ENCODE measurements around the gene ADARB2. TPM values are rescaled to one million over a fixed set of nuclear protein-coding genes. Genes with fewer than 3 reads are reported as not detected.

Gene ADARB2
- total RNA-seq, 1 donor from 2014 or later = 1.8 TPM

DNA sequence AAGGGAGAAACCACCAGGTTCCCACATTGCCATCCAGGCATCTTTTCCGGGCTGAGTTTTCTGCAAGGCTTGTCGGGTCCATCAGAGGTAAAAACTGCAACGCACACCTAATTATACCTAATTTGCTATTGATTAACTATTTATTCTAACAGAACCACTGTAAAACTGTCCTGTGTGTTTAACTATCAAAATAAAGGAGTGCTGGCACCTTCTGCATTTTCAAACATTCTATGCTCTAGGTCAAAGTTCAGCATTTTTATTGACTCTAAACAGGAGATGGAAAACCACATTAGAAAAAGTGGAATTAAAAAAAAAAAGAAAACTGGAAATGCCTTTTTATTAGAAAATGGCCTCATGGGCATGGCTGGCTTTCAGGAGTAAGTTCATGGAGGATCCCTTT lies 82.0 kb downstream of the ADARB2 start:
- TF ChIP-seq, protein P1, sequence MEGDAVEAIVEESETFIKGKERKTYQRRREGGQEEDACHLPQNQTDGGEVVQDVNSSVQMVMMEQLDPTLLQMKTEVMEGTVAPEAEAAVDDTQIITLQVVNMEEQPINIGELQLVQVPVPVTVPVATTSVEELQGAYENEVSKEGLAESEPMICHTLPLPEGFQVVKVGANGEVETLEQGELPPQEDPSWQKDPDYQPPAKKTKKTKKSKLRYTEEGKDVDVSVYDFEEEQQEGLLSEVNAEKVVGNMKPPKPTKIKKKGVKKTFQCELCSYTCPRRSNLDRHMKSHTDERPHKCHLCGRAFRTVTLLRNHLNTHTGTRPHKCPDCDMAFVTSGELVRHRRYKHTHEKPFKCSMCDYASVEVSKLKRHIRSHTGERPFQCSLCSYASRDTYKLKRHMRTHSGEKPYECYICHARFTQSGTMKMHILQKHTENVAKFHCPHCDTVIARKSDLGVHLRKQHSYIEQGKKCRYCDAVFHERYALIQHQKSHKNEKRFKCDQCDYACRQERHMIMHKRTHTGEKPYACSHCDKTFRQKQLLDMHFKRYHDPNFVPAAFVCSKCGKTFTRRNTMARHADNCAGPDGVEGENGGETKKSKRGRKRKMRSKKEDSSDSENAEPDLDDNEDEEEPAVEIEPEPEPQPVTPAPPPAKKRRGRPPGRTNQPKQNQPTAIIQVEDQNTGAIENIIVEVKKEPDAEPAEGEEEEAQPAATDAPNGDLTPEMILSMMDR (conservative IDR thresholded peaks at IDR 0.05) = no peak
- peaks cover 32% of the 10 kb centered on the region for H3K4me1 Mint-ChIP-seq
- peaks cover 8% of the 10 kb centered on the region for H3K27me3 Mint-ChIP-seq (ENCODE audit: low read depth)
- DNase-seq (ENCODE audit: low read depth, low spot score) = no peak
- no peak overlapping the region for H3K27ac Mint-ChIP-seq (ENCODE audit: unreplicated experiment)
- no peak overlapping the region for H3K4me3 Mint-ChIP-seq
- no peaks in the 10 kb centered on the region for H3K9me3 Mint-ChIP-seq
- no peaks in the 10 kb centered on the region for H3K36me3 Mint-ChIP-seq (ENCODE audit: low read depth)

DNA sequence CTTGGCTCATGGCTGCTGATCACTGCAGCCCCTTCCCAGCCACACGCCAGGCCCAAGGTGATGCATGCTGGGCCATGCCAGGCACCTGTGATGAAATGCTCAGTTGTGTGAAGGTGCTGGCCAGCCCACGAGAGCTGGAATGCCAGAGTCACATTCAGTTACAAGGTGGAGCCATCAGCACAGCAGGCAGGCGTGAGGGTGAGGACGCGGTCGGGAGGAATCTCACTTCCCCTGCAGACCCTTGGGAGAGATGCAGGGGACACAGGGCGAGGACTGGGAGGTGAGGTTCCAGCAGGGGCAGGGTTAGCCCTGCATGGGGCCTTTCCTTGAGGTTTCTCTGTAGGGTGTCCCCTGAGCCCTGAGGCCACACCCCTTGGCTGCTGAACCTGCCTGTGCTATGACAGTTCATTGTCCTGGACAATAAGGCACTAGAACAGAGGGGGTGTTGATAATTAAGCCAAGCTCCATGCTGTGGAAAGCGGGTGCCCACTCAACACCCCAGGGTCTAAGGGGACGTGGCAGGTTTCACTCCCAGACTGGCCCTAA lies 82.4 kb downstream of the ADARB2 start:
- H3K27ac Mint-ChIP-seq (ENCODE audit: unreplicated experiment) = no peak overlapping the region
- peaks cover 8% of the 10 kb centered on the region for H3K27me3 Mint-ChIP-seq (ENCODE audit: low read depth)
- H3K9me3 Mint-ChIP-seq = no peaks in the 10 kb centered on the region
- no peak overlapping the region for H3K4me3 Mint-ChIP-seq
- peaks cover 30% of the 10 kb centered on the region for H3K4me1 Mint-ChIP-seq
- no peaks in the 10 kb centered on the region for H3K36me3 Mint-ChIP-seq (ENCODE audit: low read depth)
- no peak for DNase-seq (ENCODE audit: low read depth, low spot score)
- TF ChIP-seq, protein P1 (conservative IDR thresholded peaks at IDR 0.05) = no peak

DNA sequence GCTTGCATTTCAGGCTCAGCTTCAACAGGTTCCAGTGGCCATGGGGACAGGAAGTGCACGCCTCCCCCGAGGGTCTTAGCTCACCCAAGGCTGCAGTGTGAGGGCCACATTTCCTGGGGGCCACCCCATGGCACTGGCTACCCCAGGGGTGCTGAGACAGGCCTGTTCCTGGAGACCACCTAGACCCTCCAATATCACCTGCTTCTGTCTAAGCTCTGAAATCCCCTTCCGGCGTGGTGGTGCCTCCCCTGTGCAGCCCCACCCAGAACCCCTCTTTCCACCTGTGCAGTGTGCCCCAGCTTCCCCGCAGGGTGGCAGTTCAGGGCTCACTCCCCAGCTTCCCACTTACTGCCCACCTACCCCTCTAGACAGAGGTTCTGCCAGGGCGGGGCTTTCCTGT lies 83.1 kb downstream of the ADARB2 start:
- Mint-ChIP-seq H3K4me1 (peaks cover 28% of the 10 kb centered on the region), H3K9me3 (no peaks in the 10 kb centered on the region), H3K27ac (ENCODE audit: unreplicated experiment) (no peak overlapping the region), H3K27me3 (ENCODE audit: low read depth) (peaks cover 8% of the 10 kb centered on the region), H3K4me3 (no peak overlapping the region), H3K36me3 (ENCODE audit: low read depth) (no peaks in the 10 kb centered on the region)
- TF ChIP-seq, protein P1 (conservative IDR thresholded peaks at IDR 0.05) = no peak
- DNase-seq (ENCODE audit: low read depth, low spot score) = no peak

DNA sequence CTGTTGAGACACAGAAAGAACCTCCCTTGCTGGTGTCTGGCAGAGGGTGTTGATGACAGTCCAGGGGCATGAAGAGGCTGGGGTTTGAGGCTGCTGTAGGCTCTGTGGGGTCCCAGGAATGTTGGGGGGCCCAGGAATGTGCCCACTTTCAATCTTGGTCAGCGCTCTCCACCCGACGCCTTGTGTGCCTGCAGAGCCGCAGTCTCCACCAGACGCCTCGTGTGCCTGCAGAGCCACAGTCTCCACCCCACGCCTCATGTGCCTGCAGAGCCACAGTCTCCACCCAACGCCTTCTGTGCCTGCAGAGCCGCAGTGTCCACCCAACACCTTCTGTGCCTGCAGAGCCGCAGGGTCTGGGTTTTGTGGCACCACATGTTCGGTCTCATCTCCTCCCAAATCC lies 84.0 kb downstream of the ADARB2 start:
- no peak overlapping the region for H3K27ac Mint-ChIP-seq (ENCODE audit: unreplicated experiment)
- H3K27me3 Mint-ChIP-seq (ENCODE audit: low read depth) = peaks cover 6% of the 10 kb centered on the region
- no peak overlapping the region for H3K4me3 Mint-ChIP-seq
- no peak for DNase-seq (ENCODE audit: low read depth, low spot score)
- TF ChIP-seq, protein P1 (conservative IDR thresholded peaks at IDR 0.05) = no peak
- no peaks in the 10 kb centered on the region for H3K9me3 Mint-ChIP-seq
- peaks cover 19% of the 10 kb centered on the region for H3K4me1 Mint-ChIP-seq
- no peaks in the 10 kb centered on the region for H3K36me3 Mint-ChIP-seq (ENCODE audit: low read depth)

DNA sequence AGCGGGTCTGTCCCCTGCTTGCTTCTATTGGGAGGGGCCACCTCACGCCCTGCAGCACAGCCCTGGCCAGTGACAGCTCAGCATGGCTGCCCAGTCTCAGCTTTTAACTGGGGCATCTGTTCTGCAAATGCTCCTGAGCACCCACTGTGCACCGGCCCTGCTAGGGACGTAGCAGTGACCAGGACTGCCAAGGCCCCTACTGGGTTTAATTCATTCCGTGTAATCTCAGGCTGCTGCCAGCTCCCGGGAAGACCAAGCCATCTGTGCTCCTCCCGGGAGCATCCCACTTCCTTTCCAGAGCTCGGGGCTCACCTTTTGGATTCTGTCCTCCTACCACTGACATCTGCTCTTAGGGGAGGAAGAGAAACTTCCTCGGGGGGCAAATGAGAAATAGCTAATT lies 85.2 kb downstream of the ADARB2 start:
- Mint-ChIP-seq H3K9me3 (peaks cover 3% of the 10 kb centered on the region), H3K4me3 (no peak overlapping the region), H3K4me1 (peaks cover 8% of the 10 kb centered on the region), H3K27me3 (ENCODE audit: low read depth) (no peaks in the 10 kb centered on the region), H3K27ac (ENCODE audit: unreplicated experiment) (no peak overlapping the region), H3K36me3 (ENCODE audit: low read depth) (no peaks in the 10 kb centered on the region)
- TF ChIP-seq, protein P1 (conservative IDR thresholded peaks at IDR 0.05) = no peak
- no peak for DNase-seq (ENCODE audit: low read depth, low spot score)
